Spleen (tissue), 11 donors: Measurements from ENCODE around the gene MPPED2. TPM values are rescaled to one million over a fixed set of nuclear protein-coding genes. Genes with fewer than 3 reads are reported as not detected.

Experiments used
- DNase-seq: peaks from one replicate; pipeline ENCODE4 v3.0.0-alpha.2; 2020
- H3K27ac ChIP-seq, 8 donors: fragments of 200-600 bp; sonication (generic) in 7 of 8; 1 replicate in 4 of 8; 2 replicates in 4 of 8; pipeline versions ENCODE4 v1.5.0 to v1.8.0; 2016 to 2021; ENCODE audit warnings: inconsistent platforms in 4 of 8, mild to moderate bottlenecking in 4 of 8, moderate library complexity in 1 of 8
- H3K27me3 ChIP-seq, 7 donors: fragments of 200-600 bp; sonication (generic) in 6 of 7; replicated peaks in 1 of 7; 1 replicate in 4 of 7; 2 replicates in 3 of 7; pipeline versions ENCODE4 v1.5.0 to v1.8.0; 2016 to 2021; ENCODE audit warnings: inconsistent platforms in 3 of 7, mild to moderate bottlenecking in 1 of 7
- H3K36me3 ChIP-seq, 6 donors: fragments of 200-600 bp; sonication (generic) in 5 of 6; 1 replicate in 4 of 6; 2 replicates in 2 of 6; pipeline versions ENCODE4 v1.5.0 to v1.8.0; 2016 to 2021; ENCODE audit warnings: inconsistent platforms in 2 of 6
- H3K4me1 ChIP-seq, 6 donors: fragments of 200-600 bp; sonication (generic) in 5 of 6; 1 replicate in 3 of 6; 2 replicates in 3 of 6; pipeline versions ENCODE4 v1.5.0 to v1.8.0; 2016 to 2021; ENCODE audit warnings: inconsistent platforms in 3 of 6
- H3K4me3 ChIP-seq, 8 donors: fragments of 200-600 bp; sonication (generic) in 7 of 8; 1 replicate in 4 of 8; 2 replicates in 4 of 8; pipeline versions ENCODE4 v1.5.0 to v1.8.0; 2016 to 2021; ENCODE audit warnings: inconsistent platforms in 4 of 8, mild to moderate bottlenecking in 4 of 8, moderate library complexity in 2 of 8
- H3K9me3 ChIP-seq, 8 donors: fragments of 200-600 bp; sonication (generic) in 7 of 8; 1 replicate in 4 of 8; 2 replicates in 4 of 8; pipeline versions ENCODE4 v1.5.0 to v1.8.0; 2016 to 2021; ENCODE audit warnings: inconsistent platforms in 4 of 8
- POLR2A ChIP-seq, 3 donors: fragments of 450-650 bp; IDR thresholded peaks; one replicate each; pipeline ENCODE4 v1.5.1; 2017; ENCODE audit warnings: antibody characterized with exemption in 3 of 3, mild to moderate bottlenecking in 1 of 3
- POLR2AphosphoS5 ChIP-seq, 3 donors: sonication (generic); formaldehyde crosslinking; IDR thresholded peaks; one replicate each; pipeline ENCODE4 v1.5.1; 2017; ENCODE audit warnings: antibody characterized with exemption in 3 of 3
- WGBS, 5 donors: extraction: QIAGEN DNeasy Blood & Tissue Kit in 3 of 5; methylation state at CpG; one replicate each; pipeline versions ENCODE4 v1.1.5 to v1.1.7; 2013 to 2018; 5-methylcytosine and 5-hydroxymethylcytosine counted together
- intact Hi-C: fragments of 100-400 bp; cut with DNase I; formaldehyde crosslinking; loops from one replicate; pipeline ENCODE4 v1.15.0; 2023; ENCODE audit warnings: low total_unique reads
- polyA plus RNA-seq, 3 donors: library from polyadenylated mRNA; stranded (reverse); fragments of 200-250 nt; gene quantifications; one replicate each; pipeline ENCODE4 v1.2.1, GENCODE V29; 2013
- total RNA-seq, 7 donors: library from RNA; depleted of rRNA in 3 of 7; stranded (reverse); fragments of >200 nt in 3 of 7; fragmentation: NEBNext Ultra II Directional in 4 of 7; extraction: Animal tissue kit (Norgen Biotek cat#: 25700) in 4 of 7; gene quantifications; one replicate each; pipeline versions ENCODE4 v1.1.0 to v1.2.1, GENCODE V29; 2016 to 2021
- TF ChIP-seq, protein P1 (sequence below), 11 experiments: fragments of 200-600 bp in 7 of 11; fragments of 450-650 bp in 4 of 11; sonication (generic) in 4 of 11; IDR thresholded peaks in 8 of 11; conservative IDR thresholded peaks in 3 of 11; 1 replicate in 7 of 11; 2 replicates in 4 of 11; pipeline versions ENCODE4 v1.4.0 to v1.8.0; 2016 to 2021; ENCODE audit warnings: antibody characterized with exemption in 11 of 11, inconsistent platforms in 4 of 11, mild to moderate bottlenecking in 1 of 11
- donor health status: healthy with polysubstance abuse.
- donor health status: DM: no; HTN: no; CAD: no; lungs with moderate emphysema.
- donor health status: DM: no; HTN: no; CAD: no.
- donor health status: Bipolar disorder and iron deficiency.
- donor health status: healthy.
- donor health status: DM: no; HTN: no; CAD: no.
- donor health status: DM: yes; HTN: yes; CAD: no.

Gene MPPED2
- total and polyA plus RNA-seq, 10 donors, result 0.72 to 14.6 (median 5.2) TPM

DNA sequence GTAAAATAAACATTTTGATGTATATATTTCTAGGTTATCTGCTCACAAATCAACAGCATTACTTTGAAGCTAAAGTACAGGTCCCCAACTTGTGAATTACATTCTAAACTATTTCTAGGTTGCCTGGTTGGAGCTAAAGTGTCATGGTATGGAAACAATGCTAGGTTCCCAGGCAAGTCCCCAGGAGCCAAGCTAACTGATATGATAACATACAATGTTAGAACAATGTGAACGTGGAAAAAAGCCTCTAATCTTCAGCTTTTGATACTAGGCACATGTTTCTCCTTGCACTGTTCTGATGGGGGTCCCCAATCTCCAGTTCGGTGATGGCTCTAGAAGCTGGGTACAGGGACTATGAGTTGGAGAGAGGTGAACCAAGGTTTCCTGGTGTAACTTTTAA lies 153.4 kb downstream of the MPPED2 start:
- intact Hi-C loops, result no loop called here
- WGBS, 5 donors, result 63 to 91% (median 79%) methylated on average over 2 of the region's 2 CpGs
- H3K4me3 ChIP-seq, result no peak overlapping the region
- DNase-seq, result no peak
- TF ChIP-seq, protein P1, sequence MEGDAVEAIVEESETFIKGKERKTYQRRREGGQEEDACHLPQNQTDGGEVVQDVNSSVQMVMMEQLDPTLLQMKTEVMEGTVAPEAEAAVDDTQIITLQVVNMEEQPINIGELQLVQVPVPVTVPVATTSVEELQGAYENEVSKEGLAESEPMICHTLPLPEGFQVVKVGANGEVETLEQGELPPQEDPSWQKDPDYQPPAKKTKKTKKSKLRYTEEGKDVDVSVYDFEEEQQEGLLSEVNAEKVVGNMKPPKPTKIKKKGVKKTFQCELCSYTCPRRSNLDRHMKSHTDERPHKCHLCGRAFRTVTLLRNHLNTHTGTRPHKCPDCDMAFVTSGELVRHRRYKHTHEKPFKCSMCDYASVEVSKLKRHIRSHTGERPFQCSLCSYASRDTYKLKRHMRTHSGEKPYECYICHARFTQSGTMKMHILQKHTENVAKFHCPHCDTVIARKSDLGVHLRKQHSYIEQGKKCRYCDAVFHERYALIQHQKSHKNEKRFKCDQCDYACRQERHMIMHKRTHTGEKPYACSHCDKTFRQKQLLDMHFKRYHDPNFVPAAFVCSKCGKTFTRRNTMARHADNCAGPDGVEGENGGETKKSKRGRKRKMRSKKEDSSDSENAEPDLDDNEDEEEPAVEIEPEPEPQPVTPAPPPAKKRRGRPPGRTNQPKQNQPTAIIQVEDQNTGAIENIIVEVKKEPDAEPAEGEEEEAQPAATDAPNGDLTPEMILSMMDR (IDR thresholded peaks at IDR 0.05 in 8 of 11, conservative IDR thresholded peaks at IDR 0.05 in 3 of 11), result no peak
- TF ChIP-seq POLR2AphosphoS5 (IDR thresholded peaks at IDR 0.05) (no peak), POLR2A (IDR thresholded peaks at IDR 0.05) (no peak)
- no peak overlapping the region for H3K27ac ChIP-seq
- H3K36me3 ChIP-seq, result no peaks in the 10 kb centered on the region
- H3K27me3 ChIP-seq, result no peaks in the 10 kb centered on the region
- H3K4me1 ChIP-seq, result no peaks in the 10 kb centered on the region
- H3K9me3 ChIP-seq, result no peaks in the 10 kb centered on the region

DNA sequence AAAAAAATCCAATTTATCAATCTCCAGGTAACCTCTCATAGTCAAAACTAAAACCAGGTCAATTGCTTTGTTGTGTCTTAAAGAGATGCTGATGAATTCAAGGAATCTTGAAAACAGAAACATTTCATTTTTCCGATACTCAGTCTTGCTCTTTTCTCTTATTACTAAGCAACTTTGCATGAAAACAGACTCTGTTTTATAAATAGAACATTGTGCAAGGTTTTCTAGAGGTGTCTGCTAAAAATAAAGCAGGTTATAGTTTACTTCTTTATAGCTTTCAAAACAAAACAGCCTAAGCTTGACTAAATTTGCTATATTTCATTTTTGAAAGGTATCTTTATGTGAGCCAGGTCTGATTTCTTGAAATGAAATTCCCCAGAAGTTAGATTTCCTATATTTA lies 154.0 kb downstream of the MPPED2 start:
- DNase-seq, result no peak
- 76 to 91% (median 89%) methylated on average over 1 of the region's 1 CpG for WGBS, 5 donors
- TF ChIP-seq POLR2A (IDR thresholded peaks at IDR 0.05) (no peak), POLR2AphosphoS5 (IDR thresholded peaks at IDR 0.05) (no peak)
- TF ChIP-seq, protein P1 (IDR thresholded peaks at IDR 0.05 in 8 of 11, conservative IDR thresholded peaks at IDR 0.05 in 3 of 11), result no peak
- H3K36me3 ChIP-seq, result no peaks in the 10 kb centered on the region
- no peak overlapping the region for H3K27ac ChIP-seq
- H3K4me3 ChIP-seq, result no peak overlapping the region
- intact Hi-C loops, result no loop called here
- H3K4me1 ChIP-seq, result no peaks in the 10 kb centered on the region
- H3K27me3 ChIP-seq, result no peaks in the 10 kb centered on the region
- no peaks in the 10 kb centered on the region for H3K9me3 ChIP-seq

DNA sequence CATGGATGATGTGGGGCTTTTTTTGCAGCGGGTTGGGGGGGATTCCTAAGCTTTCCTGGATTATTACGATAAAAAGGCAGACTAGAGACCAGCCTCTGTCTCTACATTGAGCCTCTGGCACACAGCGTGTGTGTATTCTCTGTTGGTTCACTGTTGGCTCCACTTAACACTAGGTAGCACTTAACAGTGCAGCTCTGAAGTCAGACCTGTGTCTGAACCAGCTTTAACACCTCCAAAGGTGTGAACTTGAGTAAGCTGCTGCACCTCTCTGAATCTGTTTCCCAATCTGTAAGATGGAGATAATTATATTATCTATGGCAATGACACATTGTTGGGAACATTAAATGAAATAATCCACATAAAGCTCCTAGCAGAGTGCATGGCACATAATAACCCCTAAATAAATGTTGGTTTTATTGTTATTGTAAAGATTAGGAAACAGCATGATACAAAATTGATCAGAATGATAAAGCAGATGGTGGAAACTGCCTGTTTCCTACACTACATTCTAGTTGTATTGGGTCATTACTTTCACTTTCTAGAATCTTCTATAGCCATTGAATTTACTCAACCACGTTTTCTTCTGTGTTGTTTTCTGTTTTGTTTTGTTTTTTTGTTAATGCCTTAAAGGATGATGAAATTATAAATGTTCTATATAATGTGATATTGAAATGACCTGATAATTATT lies 154.9 kb downstream of the MPPED2 start:
- intact Hi-C loops, result no loop called here
- H3K4me1 ChIP-seq, result no peaks in the 10 kb centered on the region
- H3K4me3 ChIP-seq, result no peak overlapping the region
- no peak for DNase-seq
- 66 to 80% (median 70%) methylated on average over 4 of the region's 4 CpGs for WGBS, 5 donors
- no peaks in the 10 kb centered on the region for H3K27me3 ChIP-seq
- no peaks in the 10 kb centered on the region for H3K36me3 ChIP-seq
- no peak overlapping the region for H3K27ac ChIP-seq
- no peaks in the 10 kb centered on the region for H3K9me3 ChIP-seq
- TF ChIP-seq, protein P1 (IDR thresholded peaks at IDR 0.05 in 8 of 11, conservative IDR thresholded peaks at IDR 0.05 in 3 of 11), result no peak
- no peak for TF ChIP-seq POLR2A (IDR thresholded peaks at IDR 0.05)
- no peak for TF ChIP-seq POLR2AphosphoS5 (IDR thresholded peaks at IDR 0.05)

DNA sequence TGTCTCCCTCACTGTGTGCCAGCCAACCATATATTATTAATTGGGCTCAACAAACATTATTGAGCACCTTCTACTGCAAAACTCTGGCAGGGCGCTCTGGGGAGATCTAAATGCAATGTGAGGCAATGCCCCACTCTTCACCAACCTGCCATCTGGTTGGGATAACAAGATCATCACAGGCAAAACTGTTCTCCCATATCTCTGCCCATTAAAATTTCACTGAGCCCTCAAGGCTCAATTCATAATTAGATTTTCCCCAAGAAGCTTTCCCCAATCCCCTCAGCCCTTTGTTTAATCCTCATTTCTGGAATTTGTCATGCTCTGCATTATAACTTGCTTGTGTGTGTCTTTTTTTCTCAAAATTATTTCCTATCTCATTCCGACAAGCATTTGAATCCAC lies 156.6 kb downstream of the MPPED2 start:
- no peak overlapping the region for H3K27ac ChIP-seq
- WGBS, 5 donors, result 82 to 87% (median 85%) methylated on average over 2 of the region's 2 CpGs
- TF ChIP-seq, protein P1 (IDR thresholded peaks at IDR 0.05 in 8 of 11, conservative IDR thresholded peaks at IDR 0.05 in 3 of 11), result no peak
- no peak for TF ChIP-seq POLR2A (IDR thresholded peaks at IDR 0.05)
- no peak for TF ChIP-seq POLR2AphosphoS5 (IDR thresholded peaks at IDR 0.05)
- no peaks in the 10 kb centered on the region for H3K4me1 ChIP-seq
- H3K9me3 ChIP-seq, result no peaks in the 10 kb centered on the region
- no peaks in the 10 kb centered on the region for H3K36me3 ChIP-seq
- DNase-seq, result no peak
- intact Hi-C loops, result no loop called here
- no peak overlapping the region for H3K4me3 ChIP-seq
- H3K27me3 ChIP-seq, result no peaks in the 10 kb centered on the region
